MM.1S (cell line): ENCODE results near the gene VGLL4.

Source experiments
- EZH2 ChIP-seq: fragments of 300-600 bp; sonication (generic); optimal IDR thresholded peaks from 2 replicates; pipeline ENCODE3; 2017; ENCODE audit warnings: low read depth, mild to moderate bottlenecking, antibody characterized with exemption, low read length, mixed read lengths
- EZH2phosphoT487 ChIP-seq: fragments of 300-600 bp; sonication (generic); IDR thresholded peaks from 2 replicates; pipeline ENCODE4 v1.6.1; 2018; ENCODE audit warnings: antibody characterized with exemption, low read length
- TF ChIP-seq, protein P1 (sequence below): fragments of 300-600 bp; sonication (generic); IDR thresholded peaks from 2 replicates; pipeline ENCODE4 v1.5.1; 2016; ENCODE audit warnings: antibody characterized with exemption, low read length, mixed read lengths

DNA sequence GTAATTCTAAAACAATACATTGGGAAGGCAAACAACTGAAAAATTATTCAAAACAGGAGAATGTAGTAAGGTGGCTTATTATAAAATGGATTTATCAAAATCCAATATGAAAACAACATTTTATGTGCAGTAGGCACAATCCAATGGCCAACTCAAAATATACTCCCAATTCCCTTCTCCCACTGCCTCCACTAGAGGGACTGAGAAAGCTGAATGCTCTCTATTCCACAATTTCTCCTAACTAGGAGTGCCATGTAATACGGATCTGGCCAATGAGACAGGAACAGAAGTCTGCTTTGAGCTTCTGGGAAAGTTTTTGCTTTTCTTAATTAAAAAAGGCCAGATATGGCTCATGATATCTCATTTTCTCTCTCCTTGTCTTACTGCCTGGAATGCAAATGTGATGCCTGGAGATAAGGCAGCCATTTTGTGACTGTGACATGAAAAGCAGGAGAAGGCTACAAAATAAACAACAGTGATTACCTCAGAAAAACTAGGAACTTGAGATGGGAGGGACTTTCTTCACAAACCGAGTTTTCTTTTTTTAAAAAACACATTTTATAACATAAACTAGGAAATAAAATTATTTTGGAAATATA lies 18.8 kb upstream of the VGLL4 start:
- no peak for TF ChIP-seq EZH2
- TF ChIP-seq, protein P1, sequence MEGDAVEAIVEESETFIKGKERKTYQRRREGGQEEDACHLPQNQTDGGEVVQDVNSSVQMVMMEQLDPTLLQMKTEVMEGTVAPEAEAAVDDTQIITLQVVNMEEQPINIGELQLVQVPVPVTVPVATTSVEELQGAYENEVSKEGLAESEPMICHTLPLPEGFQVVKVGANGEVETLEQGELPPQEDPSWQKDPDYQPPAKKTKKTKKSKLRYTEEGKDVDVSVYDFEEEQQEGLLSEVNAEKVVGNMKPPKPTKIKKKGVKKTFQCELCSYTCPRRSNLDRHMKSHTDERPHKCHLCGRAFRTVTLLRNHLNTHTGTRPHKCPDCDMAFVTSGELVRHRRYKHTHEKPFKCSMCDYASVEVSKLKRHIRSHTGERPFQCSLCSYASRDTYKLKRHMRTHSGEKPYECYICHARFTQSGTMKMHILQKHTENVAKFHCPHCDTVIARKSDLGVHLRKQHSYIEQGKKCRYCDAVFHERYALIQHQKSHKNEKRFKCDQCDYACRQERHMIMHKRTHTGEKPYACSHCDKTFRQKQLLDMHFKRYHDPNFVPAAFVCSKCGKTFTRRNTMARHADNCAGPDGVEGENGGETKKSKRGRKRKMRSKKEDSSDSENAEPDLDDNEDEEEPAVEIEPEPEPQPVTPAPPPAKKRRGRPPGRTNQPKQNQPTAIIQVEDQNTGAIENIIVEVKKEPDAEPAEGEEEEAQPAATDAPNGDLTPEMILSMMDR = peak; percentile 9; the same call in 1 of the 2 replicates
- TF ChIP-seq EZH2phosphoT487 = no peak
